PC-9 (cell line): ENCODE data around the gene U2SURP.
"Not testable (repeated sequence)": the region's sequence is repeated elsewhere in the genome, so short reads cannot be mapped to it uniquely, and the experiment has no call there.

Experiments used
- CTCF ChIP-seq: fragments of 200-600 bp; sonication (generic); conservative IDR thresholded peaks from 2 replicates; pipeline ENCODE4 v1.6.1; 2017; ENCODE audit warnings: mixed run types, antibody characterized with exemption, mild to moderate bottlenecking, moderate library complexity
- EZH2 ChIP-seq: fragments of 200-600 bp; sonication (generic); IDR thresholded peaks from 2 replicates; pipeline ENCODE4 v1.8.0; 2017; ENCODE audit warnings: antibody characterized with exemption, low read depth

- not testable (repeated sequence) for TF ChIP-seq EZH2, CTCF
Measured at GRCh38 chr3:143073541-143073940, 72.2 kb downstream of the U2SURP start.
